OCI-LY3 (cell line): Measurements from ENCODE around the gene ZNF486.
"Not testable (repeated sequence)": the region's sequence is repeated elsewhere in the genome, so short reads cannot be mapped to it uniquely, and the experiment has no call there.

Source experiments
- H2AFZ ChIP-seq: fragments of 200-600, 300-600 bp; shearing (Covaris generic); 2 replicates; pipeline ENCODE4 v1.6.0; 2014; ENCODE audit warnings: antibody characterized with exemption, low read depth, low read length
- H3K27ac ChIP-seq: fragments of 200-600, 300-600 bp; sonication (generic); 2 replicates; pipeline ENCODE4 v1.5.1; 2014; ENCODE audit warnings: mild to moderate bottlenecking, low read length, moderate library complexity, mixed read lengths
- H3K27me3 ChIP-seq: fragments of 200-600, 300-600 bp; sonication (generic); 2 replicates; pipeline ENCODE4 v1.6.1; 2014; ENCODE audit warnings: low read depth, low read length, mixed read lengths
- H3K36me3 ChIP-seq: fragments of 200-600, 300-600 bp; sonication (generic); replicated peaks from 2 replicates; pipeline ENCODE3; 2014; ENCODE audit warnings: low read depth, low read length, mixed read lengths
- H3K4me1 ChIP-seq: fragments of 300-600, 200-600 bp; sonication (generic); 2 replicates; pipeline ENCODE4 v1.6.1; 2014; ENCODE audit warnings: low read length, mixed read lengths
- H3K4me2 ChIP-seq: fragments of 200-600, 300-600 bp; sonication (generic); 2 replicates; pipeline ENCODE4 v1.6.1; 2014; ENCODE audit warnings: low read length, mixed read lengths
- H3K4me3 ChIP-seq: fragments of 300-600, 200-600 bp; sonication (generic); 2 replicates; pipeline ENCODE4 v1.5.1; 2014; ENCODE audit warnings: antibody characterized with exemption, mild to moderate bottlenecking, low read length, moderate library complexity
- H3K79me2 ChIP-seq: fragments of 300-600, 200-600 bp; shearing (Covaris generic); 2 replicates; pipeline ENCODE4 v1.6.1; 2014; ENCODE audit warnings: mild to moderate bottlenecking, low read length, mixed read lengths
- H3K9ac ChIP-seq: fragments of 300-600, 200-600 bp; shearing (Covaris generic); 2 replicates; pipeline ENCODE4 v1.6.0; 2014; ENCODE audit warnings: mild to moderate bottlenecking, low read length, moderate library complexity
- H3K9me3 ChIP-seq: fragments of 200-600, 300-600 bp; shearing (Covaris generic); 2 replicates; pipeline ENCODE4 v1.6.1; 2014; ENCODE audit warnings: low read length, mixed read lengths; ENCODE audit not compliant: insufficient read depth
- H4K20me1 ChIP-seq: fragments of 200-600, 300-600 bp; sonication (generic); 2 replicates; pipeline ENCODE4 v1.6.1; 2016; ENCODE audit warnings: low read length, mixed read lengths; ENCODE audit not compliant: insufficient read depth
- CTCF ChIP-seq: fragments of 200-600, 300-600 bp; sonication (generic); IDR thresholded peaks from 2 replicates; pipeline ENCODE4 v1.5.1; 2014; ENCODE audit warnings: antibody characterized with exemption, low read length, low read depth
- EZH2phosphoT487 ChIP-seq: fragments of 200-600 bp; shearing (Covaris generic); IDR thresholded peaks from 2 replicates; pipeline ENCODE4 v1.6.1; 2018; ENCODE audit warnings: antibody characterized with exemption, mixed run types, low read depth

The ZNF486 gene

DNA sequence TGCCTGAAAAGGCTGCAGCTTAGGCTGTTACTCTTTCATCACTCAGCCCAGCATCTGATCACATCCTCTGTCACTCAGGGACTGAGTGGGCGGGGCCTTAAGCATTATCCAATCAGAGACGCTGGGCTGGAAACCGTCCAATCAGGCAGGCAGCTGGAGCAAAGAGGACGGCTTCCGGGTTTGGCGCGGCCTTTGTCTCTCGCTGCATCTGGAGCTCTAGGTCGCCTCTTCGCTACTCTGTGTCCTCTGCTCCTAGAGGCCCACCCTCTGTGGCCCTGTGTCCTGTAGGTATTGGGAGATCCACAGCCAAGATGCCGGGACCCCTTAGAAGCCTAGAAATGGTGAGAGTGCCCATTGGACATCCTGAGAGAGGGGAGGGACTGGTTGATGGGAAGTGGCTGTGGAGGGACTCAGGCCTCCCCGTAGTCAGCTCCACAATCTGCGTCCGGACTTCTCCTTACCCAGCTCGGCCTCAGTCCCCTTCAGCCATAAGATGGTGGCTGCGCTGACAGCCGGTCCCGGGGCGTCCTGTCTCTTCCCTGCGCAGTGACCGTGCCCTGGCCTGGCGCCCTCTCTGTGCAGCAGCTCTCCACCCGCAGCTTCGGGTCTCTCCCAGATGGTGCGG lies at the start of gene ZNF486:
TSS of gene ZNF486 (plus strand) at position 195 of the 625 bp plus-strand sequence. CDS start at position 312, 117 bp downstream.
- no peaks in the 10 kb centered on the region for H4K20me1 ChIP-seq
- H2AFZ ChIP-seq, result peak within 1 kb of the TSS; percentile 73; the same call in 1 of the 2 replicates
- H3K4me1 ChIP-seq, result peaks cover 10% of the 10 kb centered on the region; the same call in 1 of the 2 replicates
- H3K36me3 ChIP-seq, result peaks cover 33% of the 10 kb centered on the region
- H3K27ac ChIP-seq, result peak within 1 kb of the TSS; percentile 38
- H3K4me3 ChIP-seq, result peak within 1 kb of the TSS; percentile 81
- no peaks in the 10 kb centered on the region for H3K27me3 ChIP-seq
- H3K4me2 ChIP-seq, result peak within 1 kb of the TSS; percentile 48
- H3K79me2 ChIP-seq, result peaks cover 34% of the 10 kb centered on the region
- peak within 1 kb of the TSS; percentile 64 for H3K9ac ChIP-seq
- peaks cover 13% of the 10 kb centered on the region; the same call in 1 of the 2 replicates for H3K9me3 ChIP-seq
- TF ChIP-seq EZH2phosphoT487 (no peak), CTCF (no peak)

- not testable (repeated sequence) for H3K4me2 ChIP-seq, H3K27me3 ChIP-seq, H3K4me3 ChIP-seq, H2AFZ ChIP-seq, H3K9ac ChIP-seq, H4K20me1 ChIP-seq, H3K4me1 ChIP-seq, H3K79me2 ChIP-seq, H3K27ac ChIP-seq
- Histone ChIP-seq H3K36me3 (peaks cover 73% of the 10 kb centered on the region), H3K9me3 (peaks cover 54% of the 10 kb centered on the region)
Observed at GRCh38 chr19:20118064-20118839, 48.8 kb upstream of the ZNF486 start.

DNA sequence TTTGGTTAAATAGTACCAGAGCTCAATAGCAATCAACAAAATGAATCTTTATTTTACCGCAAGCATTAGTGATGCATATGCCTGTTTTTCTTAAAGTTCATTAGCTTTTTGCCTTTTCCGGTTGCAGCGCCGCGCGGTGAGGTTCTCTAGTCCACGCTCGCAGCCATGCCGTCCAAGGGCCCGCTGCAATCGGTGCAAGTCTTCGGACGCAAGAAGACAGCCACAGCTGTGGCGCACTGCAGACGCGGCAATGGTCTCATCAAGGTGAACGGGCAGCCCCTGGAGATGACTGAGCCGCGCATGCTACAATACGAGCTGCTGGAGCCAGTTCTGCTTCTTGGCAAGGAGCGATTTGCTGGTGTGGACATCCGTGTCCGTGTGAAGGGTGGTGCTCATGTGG lies 42.1 kb upstream of the ZNF486 start:
- TF ChIP-seq CTCF (no peak), EZH2phosphoT487 (no peak)
- Histone ChIP-seq H3K79me2 (no peaks in the 10 kb centered on the region), H3K27me3 (no peaks in the 10 kb centered on the region), H3K9me3 (peaks cover 36% of the 10 kb centered on the region; the same call in 1 of the 2 replicates), H3K9ac (no peak overlapping the region), H3K4me1 (no peaks in the 10 kb centered on the region), H2AFZ (no peak overlapping the region), H3K36me3 (peaks cover 69% of the 10 kb centered on the region), H4K20me1 (no peaks in the 10 kb centered on the region), H3K4me2 (no peak overlapping the region), H3K27ac (no peak overlapping the region), H3K4me3 (no peak overlapping the region)

DNA sequence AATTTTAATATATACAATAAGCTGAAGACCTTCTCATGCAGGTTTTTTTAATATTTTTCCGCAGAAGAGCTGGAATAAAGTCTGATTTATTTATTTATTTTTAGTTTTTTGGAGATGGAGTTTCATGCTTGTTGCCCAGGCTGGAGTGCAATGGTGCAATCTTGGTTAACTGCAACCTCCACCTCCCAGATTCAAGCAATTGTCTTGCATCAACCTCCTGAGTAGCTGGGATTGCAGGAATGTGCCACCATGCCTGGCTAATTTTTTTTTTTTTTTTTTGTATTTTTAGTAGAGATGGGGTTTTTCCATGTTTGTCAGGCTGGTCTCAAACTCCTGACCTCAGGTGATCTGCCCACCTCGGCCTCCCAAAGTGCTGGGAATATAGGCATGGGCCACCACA lies 34.1 kb upstream of the ZNF486 start:
- not testable (repeated sequence) for H4K20me1 ChIP-seq, H3K4me3 ChIP-seq, H3K4me1 ChIP-seq, H3K9ac ChIP-seq, H2AFZ ChIP-seq, H3K27me3 ChIP-seq, H3K4me2 ChIP-seq, H3K79me2 ChIP-seq, H3K27ac ChIP-seq
- Histone ChIP-seq H3K9me3 (peaks cover 11% of the 10 kb centered on the region; the same call in 1 of the 2 replicates), H3K36me3 (peaks cover 18% of the 10 kb centered on the region)

- not testable (repeated sequence) for H3K36me3 ChIP-seq, H3K4me3 ChIP-seq, H3K27ac ChIP-seq, H3K27me3 ChIP-seq, H4K20me1 ChIP-seq, H2AFZ ChIP-seq, H3K4me2 ChIP-seq, H3K9me3 ChIP-seq, H3K4me1 ChIP-seq, H3K9ac ChIP-seq, H3K79me2 ChIP-seq
Observed at GRCh38 chr19:20137714-20138113, 29.3 kb upstream of the ZNF486 start.
